ENCODE data around the gene ADCK1. TPM values are rescaled to one million over a fixed set of nuclear protein-coding genes. Genes with fewer than 3 reads are reported as not detected.

ADCK1 gene
- total and polyA plus RNA-seq, 2 experiments from 2014 or later, result 8.2 to 16.4 TPM

- Histone ChIP-seq H3K4me1 (ENCODE audit: insufficient read depth) (no peaks in the 10 kb centered on the region), H3K9me3 (ENCODE audit: low read depth) (no peaks in the 10 kb centered on the region), H2AFZ (no peak overlapping the region), H3K27ac (no peak overlapping the region), H3K36me3 (replicated peaks; ENCODE audit: insufficient read depth, low read depth) (no peaks in the 10 kb centered on the region), H3K9me2 (replicated peaks; ENCODE audit: insufficient read depth) (no peaks in the 10 kb centered on the region), H4K20me1 (ENCODE audit: insufficient read depth, poor library complexity, severe bottlenecking) (no peaks in the 10 kb centered on the region), H3K4me3 (no peak overlapping the region), H3K79me2 (no peaks in the 10 kb centered on the region), H3K27me3 (peaks cover 16% of the 10 kb centered on the region), H3K4me2 (no peak overlapping the region)
- WGBS (ENCODE audit: low lambda C conversion rate, missing lambda C conversion rate), result 96% methylated on average over 3 of the region's 3 CpGs
- no peak for DNase-seq (ENCODE audit: low spot score)
- TF ChIP-seq CTCF (IDR thresholded peaks at IDR 0.05; ENCODE audit: poor library complexity) (no peak), EZH2 (IDR thresholded peaks at IDR 0.05; ENCODE audit: borderline replicate concordance) (no peak), EZH2phosphoT487 (IDR thresholded peaks at IDR 0.05; ENCODE audit: low read depth, severe bottlenecking, unreplicated experiment) (no peak)
These were observed 164.7 kb downstream of the ADCK1 start for GRCh38 chr14:77964586-77964985.

GRCh38 chr14:77965050-77965449, 165.1 kb downstream of the ADCK1 start:
- TF ChIP-seq EZH2phosphoT487 (IDR thresholded peaks at IDR 0.05; ENCODE audit: low read depth, severe bottlenecking, unreplicated experiment), result no peak
- TF ChIP-seq CTCF (IDR thresholded peaks at IDR 0.05; ENCODE audit: poor library complexity), result no peak
- no peak for TF ChIP-seq EZH2 (IDR thresholded peaks at IDR 0.05; ENCODE audit: borderline replicate concordance)
- WGBS (ENCODE audit: low lambda C conversion rate, missing lambda C conversion rate), result 93% methylated on average over 4 of the region's 4 CpGs

GRCh38 chr14:77965919-77966435, 166.1 kb downstream of the ADCK1 start:
- no peaks in the 10 kb centered on the region for H3K9me2 ChIP-seq (replicated peaks; ENCODE audit: insufficient read depth)
- H3K27me3 ChIP-seq, result peaks cover 16% of the 10 kb centered on the region
- no peaks in the 10 kb centered on the region for H4K20me1 ChIP-seq (ENCODE audit: insufficient read depth, poor library complexity, severe bottlenecking)
- peak; percentile 55 for DNase-seq (ENCODE audit: low spot score)
- H2AFZ ChIP-seq, result peak overlapping the region; percentile 29
- WGBS (ENCODE audit: low lambda C conversion rate, missing lambda C conversion rate), result 17% methylated on average over 32 of the region's 35 CpGs
- no peaks in the 10 kb centered on the region for H3K4me1 ChIP-seq (ENCODE audit: insufficient read depth)
- no peaks in the 10 kb centered on the region for H3K9me3 ChIP-seq (ENCODE audit: low read depth)
- TF ChIP-seq EZH2 (IDR thresholded peaks at IDR 0.05; ENCODE audit: borderline replicate concordance) (no peak), EZH2phosphoT487 (IDR thresholded peaks at IDR 0.05; ENCODE audit: low read depth, severe bottlenecking, unreplicated experiment) (no peak), CTCF (IDR thresholded peaks at IDR 0.05; ENCODE audit: poor library complexity) (no peak)
- H3K4me3 ChIP-seq, result peak overlapping the region; percentile 29
- no peaks in the 10 kb centered on the region for H3K36me3 ChIP-seq (replicated peaks; ENCODE audit: insufficient read depth, low read depth)
- H3K4me2 ChIP-seq, result peak overlapping the region; percentile 83
- no peak overlapping the region for H3K27ac ChIP-seq
- no peaks in the 10 kb centered on the region for H3K79me2 ChIP-seq

More at GRCh38 chr14:77965050-77965449, 165.1 kb downstream of the ADCK1 start:
- Histone ChIP-seq H3K36me3 (replicated peaks; ENCODE audit: insufficient read depth, low read depth) (no peaks in the 10 kb centered on the region), H3K9me2 (replicated peaks; ENCODE audit: insufficient read depth) (no peaks in the 10 kb centered on the region), H3K4me1 (ENCODE audit: insufficient read depth) (no peaks in the 10 kb centered on the region), H3K4me2 (no peak overlapping the region), H3K4me3 (no peak overlapping the region), H3K9me3 (ENCODE audit: low read depth) (no peaks in the 10 kb centered on the region), H3K79me2 (no peaks in the 10 kb centered on the region), H3K27ac (no peak overlapping the region), H3K27me3 (peaks cover 16% of the 10 kb centered on the region), H4K20me1 (ENCODE audit: insufficient read depth, poor library complexity, severe bottlenecking) (no peaks in the 10 kb centered on the region), H2AFZ (no peak overlapping the region)
- DNase-seq (ENCODE audit: low spot score), result no peak
